ENCODE results near the gene UFD1.

Gene UFD1

GRCh38 chr22:19510919-19511341 is 31.9 kb upstream of the UFD1 start:
- no peak for DNase-seq
- TF ChIP-seq, protein P1, sequence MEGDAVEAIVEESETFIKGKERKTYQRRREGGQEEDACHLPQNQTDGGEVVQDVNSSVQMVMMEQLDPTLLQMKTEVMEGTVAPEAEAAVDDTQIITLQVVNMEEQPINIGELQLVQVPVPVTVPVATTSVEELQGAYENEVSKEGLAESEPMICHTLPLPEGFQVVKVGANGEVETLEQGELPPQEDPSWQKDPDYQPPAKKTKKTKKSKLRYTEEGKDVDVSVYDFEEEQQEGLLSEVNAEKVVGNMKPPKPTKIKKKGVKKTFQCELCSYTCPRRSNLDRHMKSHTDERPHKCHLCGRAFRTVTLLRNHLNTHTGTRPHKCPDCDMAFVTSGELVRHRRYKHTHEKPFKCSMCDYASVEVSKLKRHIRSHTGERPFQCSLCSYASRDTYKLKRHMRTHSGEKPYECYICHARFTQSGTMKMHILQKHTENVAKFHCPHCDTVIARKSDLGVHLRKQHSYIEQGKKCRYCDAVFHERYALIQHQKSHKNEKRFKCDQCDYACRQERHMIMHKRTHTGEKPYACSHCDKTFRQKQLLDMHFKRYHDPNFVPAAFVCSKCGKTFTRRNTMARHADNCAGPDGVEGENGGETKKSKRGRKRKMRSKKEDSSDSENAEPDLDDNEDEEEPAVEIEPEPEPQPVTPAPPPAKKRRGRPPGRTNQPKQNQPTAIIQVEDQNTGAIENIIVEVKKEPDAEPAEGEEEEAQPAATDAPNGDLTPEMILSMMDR (IDR thresholded peaks at IDR 0.05; ENCODE audit: low read depth, low read length): no peak
- H3K36me3 ChIP-seq: peaks cover 66% of the 10 kb centered on the region

GRCh38 chr22:19509923-19510322 is 30.9 kb upstream of the UFD1 start:
- no peaks in the 10 kb centered on the region for H3K4me1 ChIP-seq
- no peaks in the 10 kb centered on the region for H3K27me3 ChIP-seq
- DNase-seq: no peak
- no peaks in the 10 kb centered on the region for H3K9me3 ChIP-seq
- peaks cover 66% of the 10 kb centered on the region for H3K36me3 ChIP-seq
- no peak overlapping the region for H3K4me3 ChIP-seq (ENCODE audit: low read depth, low read length)
- TF ChIP-seq, protein P1 (IDR thresholded peaks at IDR 0.05; ENCODE audit: low read depth, low read length): no peak

More at GRCh38 chr22:19510919-19511341, 31.9 kb upstream of the UFD1 start:
- Histone ChIP-seq H3K27me3 (no peaks in the 10 kb centered on the region), H3K4me1 (no peaks in the 10 kb centered on the region), H3K4me3 (ENCODE audit: low read depth, low read length) (no peak overlapping the region), H3K9me3 (no peaks in the 10 kb centered on the region)

- TF ChIP-seq, protein P1 (IDR thresholded peaks at IDR 0.05; ENCODE audit: low read depth, low read length): no peak
- H3K36me3 ChIP-seq: peaks cover 60% of the 10 kb centered on the region
- no peak for DNase-seq
These were observed 30.2 kb upstream of the UFD1 start for GRCh38 chr22:19509191-19509590.

DNA sequence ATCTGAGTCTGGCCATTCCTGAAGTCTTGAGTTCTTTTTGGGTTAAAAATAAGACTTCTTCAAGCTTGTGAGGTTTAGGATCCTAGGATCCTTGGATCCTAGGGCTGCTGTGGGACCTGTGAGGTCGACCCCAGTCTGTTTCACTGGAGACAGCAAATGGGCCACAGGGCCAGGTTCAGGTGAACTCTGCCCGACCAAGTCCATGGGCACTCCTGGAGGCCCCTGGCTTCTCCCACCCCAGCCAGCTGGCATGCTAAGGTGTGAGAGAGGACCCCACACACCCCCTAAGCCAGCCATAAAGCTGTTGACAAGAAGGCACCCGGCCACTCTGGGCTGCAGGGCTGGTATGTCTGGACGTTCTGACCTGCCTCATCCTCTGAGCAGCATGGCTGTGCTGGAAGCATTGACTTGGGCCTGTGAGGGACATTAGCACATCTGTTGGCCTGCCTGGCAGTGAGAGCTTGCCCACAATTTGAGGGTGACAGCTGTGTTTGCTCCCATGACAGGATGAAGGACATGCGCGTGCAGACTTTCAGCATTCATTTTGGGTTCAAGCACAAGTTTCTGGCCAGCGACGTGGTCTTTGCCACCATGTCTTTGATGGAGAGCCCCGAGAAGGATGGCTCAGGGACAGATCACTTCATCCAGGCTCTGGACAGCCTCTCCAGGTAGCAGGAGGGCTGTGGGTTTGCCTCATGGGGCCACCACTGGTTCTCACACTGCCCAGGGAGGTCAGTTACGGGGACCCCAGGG is 29.2 kb upstream of the UFD1 start:
- Histone ChIP-seq H3K4me3 (ENCODE audit: low read depth, low read length) (no peak overlapping the region), H3K36me3 (peaks cover 56% of the 10 kb centered on the region), H3K27me3 (no peaks in the 10 kb centered on the region), H3K9me3 (no peaks in the 10 kb centered on the region), H3K4me1 (no peaks in the 10 kb centered on the region)
- TF ChIP-seq, protein P1 (IDR thresholded peaks at IDR 0.05; ENCODE audit: low read depth, low read length): no peak
- no peak for DNase-seq

More at GRCh38 chr22:19509191-19509590, 30.2 kb upstream of the UFD1 start:
- Histone ChIP-seq H3K27me3 (no peaks in the 10 kb centered on the region), H3K9me3 (no peaks in the 10 kb centered on the region), H3K4me1 (no peaks in the 10 kb centered on the region), H3K4me3 (ENCODE audit: low read depth, low read length) (no peak overlapping the region)

DNA sequence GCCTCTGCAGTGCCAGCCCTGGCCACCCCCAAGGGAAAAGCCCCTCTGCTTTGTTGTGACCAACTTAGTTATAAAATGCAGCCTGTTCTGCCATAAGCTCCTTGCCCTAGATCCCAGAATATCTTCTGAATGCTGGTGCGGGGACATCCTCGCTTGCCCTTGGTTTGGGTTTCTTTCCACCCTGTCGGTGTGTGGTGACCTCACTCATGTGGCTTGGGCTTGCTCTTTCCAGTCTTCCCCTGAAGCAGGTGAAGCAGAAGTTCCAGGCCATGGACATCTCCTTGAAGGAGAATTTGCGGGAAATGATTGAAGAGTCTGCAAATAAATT is 28.5 kb upstream of the UFD1 start:
- Histone ChIP-seq H3K27me3 (no peaks in the 10 kb centered on the region), H3K4me3 (ENCODE audit: low read depth, low read length) (no peak overlapping the region), H3K9me3 (no peaks in the 10 kb centered on the region), H3K36me3 (peaks cover 52% of the 10 kb centered on the region), H3K4me1 (no peaks in the 10 kb centered on the region)
- DNase-seq: no peak
- TF ChIP-seq, protein P1 (IDR thresholded peaks at IDR 0.05; ENCODE audit: low read depth, low read length): no peak

DNA sequence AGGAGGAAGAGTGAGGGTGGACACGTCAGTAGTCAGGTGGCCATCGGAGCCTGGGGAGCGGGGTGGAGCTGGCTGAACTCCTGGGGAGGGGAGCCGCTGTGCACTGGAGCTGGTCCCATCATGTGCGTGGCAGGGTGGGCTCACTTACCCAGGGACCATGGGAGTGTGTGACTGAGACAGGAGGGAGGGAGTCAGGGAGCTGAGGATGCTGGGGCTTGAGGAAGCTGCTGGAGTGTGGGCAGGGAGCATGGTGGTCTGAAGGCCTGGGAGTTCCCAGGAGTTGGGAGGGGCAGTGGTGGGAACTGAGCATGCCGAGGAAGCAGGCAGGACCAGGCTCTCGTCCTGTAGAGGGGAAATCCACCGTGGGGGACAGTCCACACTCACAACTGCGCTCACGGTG is 27.2 kb upstream of the UFD1 start:
- Histone ChIP-seq H3K9me3 (no peaks in the 10 kb centered on the region), H3K27me3 (no peaks in the 10 kb centered on the region), H3K4me3 (ENCODE audit: low read depth, low read length) (no peak overlapping the region), H3K4me1 (no peaks in the 10 kb centered on the region), H3K36me3 (peaks cover 45% of the 10 kb centered on the region)
- no peak for DNase-seq
- TF ChIP-seq, protein P1 (IDR thresholded peaks at IDR 0.05; ENCODE audit: low read depth, low read length): no peak
